ENCODE results near the gene VSX1.

The VSX1 gene

GRCh38 chr20:25076201-25076600 lies 5.7 kb downstream of the VSX1 start:
- no peak for TF ChIP-seq CTCF (IDR thresholded peaks at IDR 0.05)
- no peak for TF ChIP-seq ZFX (IDR thresholded peaks at IDR 0.05; ENCODE audit: borderline replicate concordance)
- no peak overlapping the region for H3K27ac ChIP-seq

DNA sequence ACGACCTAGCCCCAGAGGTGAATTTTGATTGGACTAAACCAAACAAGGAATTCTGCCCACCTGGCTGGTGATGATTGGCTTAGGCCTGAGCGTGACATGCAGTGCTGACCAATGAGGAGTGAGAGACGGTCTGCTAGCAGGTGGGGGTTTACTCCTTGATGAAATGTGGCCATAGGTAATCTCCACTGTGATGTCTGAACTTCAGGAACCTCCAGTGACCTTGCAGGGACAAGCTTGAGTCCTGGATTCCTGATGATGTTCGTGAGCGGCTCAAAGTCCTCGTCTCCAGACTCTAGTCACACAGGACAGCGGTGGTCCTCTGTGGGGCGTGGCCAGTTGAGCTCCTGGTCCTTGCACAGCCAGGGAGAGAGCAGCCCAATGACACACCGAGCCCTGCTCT lies 8.4 kb downstream of the VSX1 start:
- no peak overlapping the region for H3K27ac ChIP-seq
- TF ChIP-seq ZFX (IDR thresholded peaks at IDR 0.05; ENCODE audit: borderline replicate concordance), result no peak
- no peak for TF ChIP-seq CTCF (IDR thresholded peaks at IDR 0.05)

DNA sequence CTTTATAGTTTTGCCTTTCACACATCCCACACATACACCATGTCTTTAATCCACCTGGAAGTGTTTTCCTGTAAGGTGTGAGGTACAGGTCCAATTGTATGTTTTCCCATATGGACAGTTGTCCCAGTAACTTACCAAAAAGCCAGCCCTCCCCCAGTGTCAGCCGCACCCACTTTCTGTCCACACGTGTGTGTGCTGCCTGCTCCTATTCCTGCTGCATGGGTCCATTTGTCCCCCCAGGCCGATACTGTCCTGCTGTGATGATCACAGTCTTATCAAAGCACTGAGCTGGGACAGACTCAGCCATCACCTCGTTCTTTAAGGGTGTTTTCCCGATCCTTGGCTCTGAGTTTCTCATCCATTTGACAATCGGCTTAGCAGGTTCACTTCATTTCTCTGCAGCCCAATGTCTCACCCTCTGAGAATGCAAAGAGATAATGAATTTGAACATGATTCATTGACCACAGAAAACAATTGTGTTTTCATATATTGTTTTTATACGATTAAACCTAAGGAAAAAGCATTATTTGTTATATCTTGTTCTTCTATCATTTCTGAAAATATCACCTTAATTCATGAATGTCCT lies 9.6 kb downstream of the VSX1 start:
- TF ChIP-seq ZFX (IDR thresholded peaks at IDR 0.05; ENCODE audit: borderline replicate concordance) (no peak), CTCF (IDR thresholded peaks at IDR 0.05) (no peak)

GRCh38 chr20:25071734-25072133 lies 10.2 kb downstream of the VSX1 start:
- H3K27ac ChIP-seq, result no peak overlapping the region
- TF ChIP-seq ZFX (IDR thresholded peaks at IDR 0.05; ENCODE audit: borderline replicate concordance) (no peak), CTCF (IDR thresholded peaks at IDR 0.05) (no peak)

More for the DNA sequence above, 9.6 kb downstream of the VSX1 start:
- no peak overlapping the region for H3K27ac ChIP-seq

- TF ChIP-seq ZFX (IDR thresholded peaks at IDR 0.05; ENCODE audit: borderline replicate concordance), result no peak
- no peak overlapping the region for H3K27ac ChIP-seq
Measured at GRCh38 chr20:25070821-25071473, 11.0 kb downstream of the VSX1 start.

GRCh38 chr20:25067102-25067987 lies 14.6 kb downstream of the VSX1 start:
- TF ChIP-seq CTCF (IDR thresholded peaks at IDR 0.05), result no peak
- TF ChIP-seq ZFX (IDR thresholded peaks at IDR 0.05; ENCODE audit: borderline replicate concordance), result no peak
- no peak overlapping the region for H3K27ac ChIP-seq

DNA sequence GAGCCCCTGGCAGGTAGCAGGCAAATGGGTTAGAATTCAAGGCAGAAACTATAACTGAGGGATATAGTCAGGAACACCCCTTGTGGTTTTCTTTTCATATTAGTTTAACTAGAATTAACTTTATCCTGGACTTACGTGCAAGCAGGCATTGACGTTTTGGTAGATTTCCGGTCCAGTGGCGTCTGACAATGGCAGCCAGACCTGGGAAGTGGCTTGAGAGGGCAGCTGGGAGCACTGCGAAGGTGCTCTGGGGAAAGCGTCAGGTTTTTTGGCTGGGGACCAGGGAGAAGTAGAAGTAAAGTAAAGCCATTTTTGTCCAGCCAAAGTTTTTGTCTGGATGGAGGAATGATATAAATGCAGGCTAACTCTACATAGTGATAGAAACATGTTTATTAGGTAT lies 15.6 kb downstream of the VSX1 start:
- no peak overlapping the region for H3K27ac ChIP-seq
- TF ChIP-seq ZFX (IDR thresholded peaks at IDR 0.05; ENCODE audit: borderline replicate concordance) (no peak), CTCF (IDR thresholded peaks at IDR 0.05) (no peak)

Measured in 22Rv1 (cell line).